Peyer's patch (tissue), 4 donors: ENCODE measurements around the gene CDHR5. TPM values are rescaled to one million over a fixed set of nuclear protein-coding genes. Genes with fewer than 3 reads are reported as not detected.

Source experiments
- DNase-seq, 3 donors: peaks; one replicate each; pipeline ENCODE4 v3.0.0-alpha.2; 2017 to 2019
- H3K27ac ChIP-seq, 4 donors: fragments of 200-600 bp; sonication (generic); one replicate each; pipeline ENCODE4 v1.5.1; 2016 to 2019
- H3K27me3 ChIP-seq, 2 donors: fragments of 200-600 bp; sonication (generic); one replicate each; pipeline ENCODE4 v1.5.1; 2019
- H3K36me3 ChIP-seq, 3 donors: fragments of 200-600 bp; sonication (generic); one replicate each; pipeline ENCODE4 v1.5.1; 2016 to 2019
- H3K4me1 ChIP-seq, 4 donors: fragments of 200-600 bp; sonication (generic); one replicate each; pipeline ENCODE4 v1.5.1; 2016 to 2019
- H3K4me3 ChIP-seq, 4 donors: fragments of 200-600 bp; sonication (generic); 1 replicate in 3 of 4; 2 replicates in 1 of 4; pipeline ENCODE4 v1.5.1; 2016 to 2019; ENCODE audit warnings: mild to moderate bottlenecking in 1 of 4
- H3K9me3 ChIP-seq, 4 donors: fragments of 200-600 bp; sonication (generic); one replicate each; pipeline ENCODE4 v1.5.1; 2016 to 2019; ENCODE audit warnings: mild to moderate bottlenecking in 1 of 4
- CTCF ChIP-seq, 6 experiments: fragments of 450-650 bp in 4 of 6; fragments of 200-600 bp in 2 of 6; sonication (generic) in 1 of 6; IDR thresholded peaks; one replicate each; pipeline ENCODE4 v1.5.1; 2017 to 2019; ENCODE audit warnings: antibody characterized with exemption in 6 of 6, mild to moderate bottlenecking in 3 of 6, moderate library complexity in 1 of 6
- POLR2A ChIP-seq, 2 donors: fragments of 450-650 bp; IDR thresholded peaks; one replicate each; pipeline ENCODE4 v1.5.1; 2017; ENCODE audit warnings: antibody characterized with exemption in 2 of 2, mild to moderate bottlenecking in 2 of 2, moderate library complexity in 2 of 2
- total RNA-seq, 4 donors: library from RNA; depleted of rRNA; stranded (reverse); fragments of >200 nt; gene quantifications; one replicate each; pipeline ENCODE4 v1.1.0, GENCODE V29; 2016

The CDHR5 gene
- total RNA-seq, 4 donors from 2014 or later: 77.6 to 1,696 (median 1,274) TPM

- no peaks in the 10 kb centered on the region for H3K27me3 ChIP-seq
- no peak overlapping the region for H3K27ac ChIP-seq
- peaks cover 0 to 53% (median 7%) of the 10 kb centered on the region in 4 donors for H3K4me1 ChIP-seq
- TF ChIP-seq CTCF (IDR thresholded peaks at IDR 0.05) (no peak), POLR2A (IDR thresholded peaks at IDR 0.05) (no peak)
- no peak overlapping the region for H3K4me3 ChIP-seq
- no peak for DNase-seq
- peaks cover 0 to 64% (median 0%) of the 10 kb centered on the region in 3 donors for H3K36me3 ChIP-seq
- no peaks in the 10 kb centered on the region for H3K9me3 ChIP-seq
These were observed 40.5 kb downstream of the CDHR5 start for GRCh38 chr11:584287-584686.

- Histone ChIP-seq H3K27me3 (no peaks in the 10 kb centered on the region), H3K36me3 (peaks cover 0 to 39% (median 0%) of the 10 kb centered on the region in 3 donors), H3K9me3 (no peaks in the 10 kb centered on the region), H3K27ac (no peak overlapping the region), H3K4me1 (peaks cover 6 to 57% (median 27%) of the 10 kb centered on the region in 4 donors), H3K4me3 (no peak overlapping the region)
- TF ChIP-seq POLR2A (IDR thresholded peaks at IDR 0.05) (no peak), CTCF (IDR thresholded peaks at IDR 0.05) (no peak)
- no peak for DNase-seq
These were observed 43.0 kb downstream of the CDHR5 start for GRCh38 chr11:581752-582151.

- Histone ChIP-seq H3K4me3 (no peak overlapping the region), H3K27me3 (no peaks in the 10 kb centered on the region), H3K36me3 (peaks cover 0 to 35% (median 0%) of the 10 kb centered on the region in 3 donors), H3K9me3 (no peaks in the 10 kb centered on the region), H3K4me1 (peaks cover 6 to 56% (median 27%) of the 10 kb centered on the region in 4 donors), H3K27ac (no peak overlapping the region)
- TF ChIP-seq POLR2A (IDR thresholded peaks at IDR 0.05) (no peak), CTCF (IDR thresholded peaks at IDR 0.05) (no peak)
- DNase-seq: no peak
These were observed 43.4 kb downstream of the CDHR5 start for GRCh38 chr11:581342-581741.

GRCh38 chr11:579830-580601, 44.7 kb downstream of the CDHR5 start:
- no peak overlapping the region for H3K4me3 ChIP-seq
- no peaks in the 10 kb centered on the region for H3K9me3 ChIP-seq
- H3K27ac ChIP-seq: peak overlapping the region in 2 of 4 donors; percentile 84 to 93
- no peaks in the 10 kb centered on the region for H3K27me3 ChIP-seq
- peak in 1 of 3 donors; percentile 79 for DNase-seq
- H3K36me3 ChIP-seq: peaks cover 0 to 32% (median 0%) of the 10 kb centered on the region in 3 donors
- H3K4me1 ChIP-seq: peaks cover 10 to 61% (median 32%) of the 10 kb centered on the region in 4 donors
- TF ChIP-seq CTCF (IDR thresholded peaks at IDR 0.05) (no peak), POLR2A (IDR thresholded peaks at IDR 0.05) (no peak)

- Histone ChIP-seq H3K9me3 (no peaks in the 10 kb centered on the region), H3K27me3 (no peaks in the 10 kb centered on the region), H3K27ac (peak overlapping the region in 3 of 4 donors; percentile 49 to 97 (median 93)), H3K4me1 (peaks cover 12 to 70% (median 33%) of the 10 kb centered on the region in 4 donors), H3K4me3 (peak overlapping the region in 2 of 4 donors; percentile 60 to 98), H3K36me3 (peaks cover 0 to 21% (median 0%) of the 10 kb centered on the region in 3 donors)
- TF ChIP-seq POLR2A (IDR thresholded peaks at IDR 0.05) (peak in 1 of 2 donors; percentile 36), CTCF (IDR thresholded peaks at IDR 0.05) (no peak)
- peak in 1 of 3 donors; percentile 68 for DNase-seq
These were observed 46.3 kb downstream of the CDHR5 start for GRCh38 chr11:578276-579035.
